ENCODE data around the gene B3GALT2. TPM values are rescaled to one million over a fixed set of nuclear protein-coding genes. Genes with fewer than 3 reads are reported as not detected.

Gene B3GALT2
- total and polyA plus RNA-seq, 9 of the 15 experiments (the other 6 are each of a cell fraction or from before 2014, with no cell fraction given) = 0.03 TPM; not detected in 8

- FAIRE-seq (peak; percentile 46), DNase-seq (ENCODE audit: extremely low read depth in 1 of 4, low spot score in 3 of 4) (peak in 2 of 4 experiments; percentile 8 to 20), ATAC-seq (peak; percentile 65)
- intact Hi-C loops (cut with micrococcal nuclease) (loop anchor here (5.0 to 10.0 kb wide), 2 partner anchors 155 to 213 kb away; no protein-coding TSS in a partner anchor), in situ Hi-C loops (cut with MboI) (no loop called here)
- no peak overlapping the region for H3K9ac ChIP-seq (ENCODE audit: insufficient read depth in 1 of 2, low read depth in 2 of 2, low read length in 2 of 2)
- no peak overlapping the region for H3K27ac ChIP-seq (ENCODE audit: extremely low read depth, low read depth, low read length)
- H3K27me3 ChIP-seq (ENCODE audit: control insufficient read depth in 2 of 2, insufficient read depth in 2 of 2, low read length in 2 of 2) = no peaks in the 10 kb centered on the region
- no peaks in the 10 kb centered on the region for H3K36me3 ChIP-seq (ENCODE audit: control insufficient read depth, insufficient read depth, low read length)
- H3K4me3 ChIP-seq = no peak overlapping the region
- CTCF ChIA-PET (ENCODE audit: low intra/inter-chr PET ratio) = no interaction called here
- no TSS peak for BruUV-seq (replicated peaks)
- no peak overlapping the region for H3K4me2 ChIP-seq (ENCODE audit: insufficient read depth, low read length)
- peaks cover 54% of the 10 kb centered on the region for H3K79me2 ChIP-seq (ENCODE audit: control insufficient read depth, insufficient read depth, low read length)
- H4K20me1 ChIP-seq (replicated peaks; ENCODE audit: control insufficient read depth, insufficient read depth, low read length) = peaks cover 3% of the 10 kb centered on the region; the same call in 1 of the 2 replicates
- no peaks in the 10 kb centered on the region for H3K9me3 ChIP-seq (replicated peaks; ENCODE audit: control insufficient read depth, insufficient read depth, low read depth, low read length)
- POLR2A ChIA-PET = no interaction called here
- TF ChIP-seq ZNF77 (CRISPR knock-in tag; IDR thresholded peaks at IDR 0.05) (no peak), ZBTB5 (IDR thresholded peaks at IDR 0.05) (no peak), CHD1 (IDR thresholded peaks at IDR 0.05; ENCODE audit: low read length) (no peak), POLR3G (IDR thresholded peaks at IDR 0.05; ENCODE audit: extremely low read depth, insufficient read length, insufficient replicate concordance) (no peak)
- 15% methylated on average over 2 of the region's 2 CpGs for WGBS (ENCODE audit: insufficient coverage, low coverage, missing lambda C conversion rate)
- H3K9me1 ChIP-seq (ENCODE audit: control insufficient read depth, insufficient read depth, low read length) = no peaks in the 10 kb centered on the region
- H3K4me1 ChIP-seq (replicated peaks in 1 of 2; ENCODE audit: control insufficient read depth in 2 of 2, insufficient read depth in 2 of 2, low read length in 2 of 2) = no peaks in the 10 kb centered on the region; a peak in 1 of 5 replicates
- H2AFZ ChIP-seq (ENCODE audit: low read depth, low read length) = no peak overlapping the region
Observed at GRCh38 chr1:193181985-193182384, 4.4 kb downstream of the B3GALT2 start.
